Skin of body (tissue), 2 donors: Measurements from ENCODE around the gene LRCH1. TPM values are rescaled to one million over a fixed set of nuclear protein-coding genes. Genes with fewer than 3 reads are reported as not detected.

ENCODE experiments used
- DNase-seq: peaks from one replicate; lab custom pipeline; 2025; lab: John Stamatoyannopoulos, UW
- total RNA-seq: library from RNA; depleted of rRNA; stranded (reverse); fragments of >200 nt; gene quantifications from one replicate; pipeline ENCODE4 v1.2.3, GENCODE V29; 2014

The LRCH1 gene
- total RNA-seq, 1 donor from 2014 or later = 19.5 TPM

- no peak for DNase-seq
Measured at GRCh38 chr13:46687810-46688209, 134.8 kb downstream of the LRCH1 start.

GRCh38 chr13:46688306-46688705, 135.3 kb downstream of the LRCH1 start:
- DNase-seq = no peak

DNA sequence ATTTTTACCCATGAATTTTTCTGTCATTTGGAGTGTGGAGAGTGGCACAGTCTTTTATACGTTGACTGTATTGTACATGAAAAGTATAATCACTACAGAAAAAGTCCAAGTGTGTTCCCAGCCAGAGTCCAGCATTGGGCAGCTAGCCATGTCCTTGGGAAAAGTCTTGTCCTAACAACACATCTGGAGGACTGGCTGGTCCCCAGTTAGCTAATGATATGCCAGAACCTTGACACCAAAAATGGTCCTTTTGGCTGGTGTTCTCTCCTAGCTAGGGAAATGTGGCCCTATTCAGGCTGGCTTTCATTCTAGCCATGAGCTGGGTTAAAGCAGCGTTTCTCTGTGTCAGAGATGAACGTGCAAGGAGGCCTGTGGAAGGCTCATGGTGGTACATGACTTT, 145.0 kb downstream of the LRCH1 start:
- DNase-seq = no peak

GRCh38 chr13:46698910-46699460, 146.0 kb downstream of the LRCH1 start:
- DNase-seq = no peak

DNA sequence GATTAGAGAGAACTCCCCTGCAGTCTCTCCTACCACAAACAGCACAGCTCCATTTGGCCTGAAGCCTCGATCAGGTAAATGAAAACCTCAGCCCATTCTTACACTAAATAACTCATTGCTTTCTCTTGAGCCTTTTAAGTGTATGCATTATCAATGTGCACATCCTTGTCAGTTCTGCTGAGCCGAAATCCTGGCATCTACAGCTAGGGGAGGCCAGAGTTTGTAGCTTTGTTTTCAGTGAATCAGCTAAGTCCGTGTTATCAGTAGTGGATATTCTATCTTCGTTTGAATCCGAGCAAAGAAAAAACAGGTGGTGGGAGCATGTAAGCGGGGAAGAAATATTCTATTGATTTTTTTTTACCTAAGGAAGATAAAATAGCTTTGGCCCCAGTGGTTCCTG, 159.6 kb downstream of the LRCH1 start:
- DNase-seq = no peak

- DNase-seq = no peak
Measured at GRCh38 chr13:46715363-46715762, 162.4 kb downstream of the LRCH1 start.

DNA sequence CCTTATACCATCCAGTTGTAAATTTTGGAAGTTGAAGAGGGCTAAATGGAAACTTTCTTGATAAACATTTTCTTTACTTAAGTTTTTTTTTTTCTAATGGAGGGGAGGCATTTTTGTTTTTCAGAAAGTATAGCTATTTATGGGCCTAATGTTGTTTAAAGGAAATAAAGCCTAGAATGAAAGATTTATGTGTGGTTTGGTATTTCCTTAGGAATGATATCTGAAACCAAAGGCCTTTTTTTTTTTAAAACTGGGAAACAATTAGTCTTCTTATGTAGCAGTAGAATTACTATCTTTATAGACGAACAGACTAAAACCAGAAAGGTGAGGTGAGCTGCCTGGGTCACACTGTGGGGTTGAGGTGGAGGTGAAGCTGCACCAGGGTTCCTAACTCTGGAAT, 163.9 kb downstream of the LRCH1 start:
- no peak for DNase-seq

DNA sequence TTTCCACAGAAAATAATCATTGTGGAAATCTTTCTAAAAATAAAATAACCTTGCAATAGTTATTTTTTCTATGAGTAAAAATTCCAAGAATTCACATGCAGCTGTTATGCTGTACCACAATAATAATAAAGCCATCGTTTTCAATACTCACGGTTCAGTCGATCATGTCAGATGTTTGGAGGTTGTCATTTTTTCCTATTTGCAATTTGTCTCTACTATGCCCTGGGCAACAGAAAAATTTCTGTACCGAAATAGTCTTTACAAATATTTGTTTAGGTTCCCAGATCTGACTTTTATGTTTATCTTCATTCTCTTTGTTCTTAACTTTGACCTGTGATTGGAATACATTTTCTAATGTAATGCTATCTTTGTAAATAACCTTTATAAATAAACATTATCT, 164.3 kb downstream of the LRCH1 start:
- DNase-seq = no peak

DNA sequence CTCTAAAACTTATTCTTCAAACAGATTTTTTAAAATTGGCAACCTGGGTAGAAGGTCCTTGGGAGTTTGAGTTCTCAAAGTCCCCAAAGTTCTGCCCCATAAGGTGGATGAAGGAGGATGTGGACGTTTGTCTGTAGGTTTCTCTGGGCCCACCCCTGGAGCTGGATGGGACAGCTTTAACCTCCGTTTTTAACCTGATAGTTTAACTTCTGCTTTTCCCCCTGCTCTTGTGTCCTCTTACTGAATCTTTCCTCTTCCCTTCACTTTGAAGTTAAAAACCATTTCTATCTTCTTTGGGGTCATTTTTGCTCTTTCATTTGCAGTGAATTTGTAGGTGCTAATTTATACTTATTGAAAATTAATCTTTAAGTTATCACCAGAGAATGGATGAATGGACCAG, 164.9 kb downstream of the LRCH1 start:
- no peak for DNase-seq

DNA sequence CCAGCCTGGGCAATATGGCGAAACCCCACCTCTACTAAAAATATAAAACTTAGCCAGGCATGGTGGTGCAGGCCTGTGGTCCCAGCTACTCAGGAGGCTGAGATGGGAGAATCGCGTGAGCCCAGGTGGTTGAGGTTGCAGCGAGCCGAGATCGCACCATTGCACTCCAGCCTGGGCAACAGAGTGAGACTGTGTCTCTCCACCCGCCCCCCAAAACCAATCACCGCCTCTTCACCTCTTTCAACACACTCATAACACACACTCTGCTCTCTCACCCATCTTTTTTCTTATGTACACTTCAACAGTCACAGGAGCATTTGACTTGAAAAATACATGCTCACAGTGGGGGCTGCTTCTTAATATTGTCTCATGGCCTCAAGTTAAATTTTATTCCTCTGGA, 167.2 kb downstream of the LRCH1 start:
- no peak for DNase-seq

DNA sequence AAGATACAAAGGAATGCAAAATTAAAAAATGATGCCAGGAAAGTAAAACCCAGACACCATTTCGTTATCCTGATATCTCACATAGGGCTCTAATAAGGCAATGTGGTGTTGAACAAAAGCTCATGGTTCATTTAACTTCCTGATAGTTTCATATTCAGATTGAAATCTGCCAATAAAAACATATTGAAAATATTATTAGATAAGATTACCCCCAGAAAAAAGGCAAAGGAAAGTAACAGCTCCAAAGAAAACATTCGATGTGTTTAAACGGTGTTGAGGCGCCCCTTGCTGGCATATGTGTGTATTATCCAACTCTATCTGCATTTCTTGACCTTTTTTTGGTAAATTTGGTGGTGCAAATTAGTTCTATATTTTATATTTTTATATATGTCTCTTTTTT, 168.1 kb downstream of the LRCH1 start:
- DNase-seq = peak; percentile 74

DNA sequence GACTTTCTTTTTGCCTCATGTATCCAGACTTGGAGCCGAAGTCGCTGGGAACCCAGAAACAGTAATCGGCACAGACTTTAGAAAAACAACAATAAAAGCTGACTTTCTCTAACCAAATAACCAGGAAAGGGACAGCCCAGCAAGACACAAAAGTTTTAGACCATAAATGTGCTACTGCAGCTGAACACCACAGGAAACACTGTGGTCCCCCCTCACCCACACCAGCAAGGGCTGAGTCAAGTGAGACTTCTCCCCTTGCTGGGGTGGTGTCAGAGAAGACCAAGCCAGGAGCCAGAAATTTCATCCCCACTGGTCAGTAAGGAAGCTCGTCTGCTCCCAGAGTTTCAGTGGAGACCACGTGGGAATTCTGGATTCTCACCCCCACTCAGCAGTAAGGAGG, 173.4 kb downstream of the LRCH1 start:
- no peak for DNase-seq

DNA sequence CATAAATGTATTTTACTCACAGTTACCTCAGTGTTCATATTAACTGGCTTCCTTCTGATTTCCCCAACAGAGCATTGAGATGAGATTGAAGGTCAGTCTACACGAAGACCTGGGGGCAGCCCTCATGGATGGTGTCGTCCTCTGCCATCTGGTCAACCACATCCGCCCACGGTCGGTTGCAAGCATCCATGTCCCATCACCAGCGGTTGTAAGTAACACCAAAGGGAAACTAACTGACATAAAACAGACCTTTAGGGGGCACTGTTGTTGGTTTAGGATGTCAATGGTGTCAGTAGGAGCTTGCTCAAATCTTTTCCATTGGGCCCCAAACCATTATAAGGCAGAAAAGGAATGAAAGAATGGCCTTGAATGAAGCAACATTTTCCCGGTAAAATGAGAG, 175.8 kb downstream of the LRCH1 start:
- no peak for DNase-seq

DNA sequence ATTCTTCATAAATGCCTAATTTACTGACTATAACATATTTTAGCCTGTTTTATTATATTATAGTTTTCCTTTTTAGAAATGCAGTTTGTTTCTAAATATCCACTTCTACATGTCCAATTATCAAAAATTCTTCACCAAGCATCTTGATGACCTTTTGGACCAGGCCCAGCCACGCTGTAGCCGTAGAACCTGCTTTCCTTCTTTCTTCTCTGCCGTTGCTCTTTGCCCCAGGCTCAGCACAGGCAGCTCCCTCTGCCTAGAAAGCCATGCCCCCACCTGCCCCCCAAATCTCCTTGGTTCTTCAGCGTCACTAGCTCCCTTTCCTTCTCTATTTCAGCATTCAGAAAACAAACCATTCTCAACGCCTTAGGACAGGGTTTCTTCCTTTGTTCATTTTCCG, 178.6 kb downstream of the LRCH1 start:
- DNase-seq = no peak

- no peak for DNase-seq
Measured at GRCh38 chr13:46735425-46735824, 182.5 kb downstream of the LRCH1 start.

DNA sequence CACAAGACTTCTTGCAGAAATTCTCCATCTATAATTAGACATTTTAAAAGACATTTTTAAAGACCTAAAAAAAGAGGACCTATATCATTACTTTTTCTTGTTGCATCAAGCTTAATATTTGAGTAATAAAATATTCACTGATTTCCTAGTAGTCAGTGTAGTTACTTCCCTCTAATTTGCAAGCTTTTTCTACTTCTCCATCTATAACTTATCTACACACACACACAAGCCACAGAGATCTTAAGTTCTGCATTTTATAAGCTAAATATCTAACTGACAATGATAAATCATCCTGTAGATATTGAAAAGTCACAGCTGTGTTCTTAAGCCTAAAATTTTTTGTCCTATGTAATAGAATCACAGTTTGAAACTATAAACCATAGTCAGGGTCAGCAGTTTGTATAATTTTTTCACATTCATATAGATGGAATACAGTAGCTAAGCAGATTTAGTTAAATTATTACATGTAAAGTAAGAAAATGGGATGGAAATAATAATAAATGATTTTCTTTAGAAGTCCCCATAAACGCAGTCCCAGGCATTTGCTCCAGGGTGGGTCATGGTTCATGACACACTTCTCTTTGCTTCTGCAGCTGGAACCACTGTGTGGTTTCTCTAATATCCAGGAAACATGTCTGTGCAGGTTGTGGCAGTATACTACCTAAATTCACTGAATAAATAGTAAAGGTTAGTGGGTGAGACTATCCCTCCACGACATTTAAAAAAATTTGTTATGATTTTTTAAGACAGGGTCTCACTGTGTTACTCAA, 183.8 kb downstream of the LRCH1 start:
- no peak for DNase-seq

DNA sequence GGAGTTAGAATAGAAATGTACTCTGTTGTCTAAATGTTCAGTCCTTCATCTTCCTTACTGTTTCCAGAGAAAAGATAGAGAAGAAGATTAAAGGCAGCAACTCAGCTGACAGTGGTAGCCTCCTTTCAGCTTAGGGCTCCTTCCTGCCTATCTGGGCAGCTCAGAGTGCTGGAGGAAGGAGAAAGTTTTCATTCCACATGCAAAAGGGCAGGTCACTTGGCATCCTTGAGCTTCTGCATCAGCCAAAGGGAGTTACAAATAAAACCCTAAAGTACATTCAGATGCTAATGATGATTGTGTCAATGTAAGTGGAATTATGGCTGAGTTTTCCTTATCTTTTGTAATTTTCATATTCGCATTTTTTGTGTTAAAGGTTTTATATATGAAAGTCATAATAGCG, 185.1 kb downstream of the LRCH1 start:
- no peak for DNase-seq

DNA sequence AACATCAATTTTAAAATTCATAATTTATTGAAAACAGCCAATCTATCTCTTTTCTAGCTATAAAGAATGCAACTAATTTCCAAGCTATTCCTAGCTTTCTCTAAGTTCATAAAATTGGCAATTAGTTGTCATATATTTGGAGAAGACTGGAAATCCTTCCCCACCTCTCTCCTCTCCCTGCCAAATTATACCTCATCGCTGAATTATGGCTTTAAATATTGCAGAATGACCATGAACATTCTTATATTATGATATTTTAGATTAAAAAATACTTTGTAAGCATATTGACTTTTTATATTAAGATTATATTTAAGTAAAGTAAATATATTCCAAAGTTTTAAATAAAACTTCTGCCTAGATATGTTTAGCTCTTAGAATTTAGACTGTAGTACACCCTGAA, 185.8 kb downstream of the LRCH1 start:
- no peak for DNase-seq

- DNase-seq = no peak
Measured at GRCh38 chr13:46739447-46740098, 186.6 kb downstream of the LRCH1 start.

GRCh38 chr13:46743191-46743590, 190.2 kb downstream of the LRCH1 start:
- no peak for DNase-seq

GRCh38 chr13:46745062-46745461, 192.1 kb downstream of the LRCH1 start:
- no peak for DNase-seq

- DNase-seq = no peak
Measured at GRCh38 chr13:46745706-46746105, 192.7 kb downstream of the LRCH1 start.
